HCT116 (cell line): ENCODE measurements around the gene UGT2B7. TPM values are rescaled to one million over a fixed set of nuclear protein-coding genes. Genes with fewer than 3 reads are reported as not detected.

Experiments
- ATAC-seq: fragments of 200-7000 bp; cut with Tn5 transposase; 2 replicates; pipeline ENCODE4 v1.9.1; 2020; ENCODE audit warnings: mild to moderate bottlenecking, moderate library complexity
- BruUV-seq: library from RNA; stranded (reverse); fragments of 400-500 nt; replicated peaks from 2 replicates; lab custom pipeline; 2021; lab: Mats Ljungman, UMichigan
- CTCF ChIA-PET: fragments of 300-600 bp; sonication (Branson Sonifier 250); formaldehyde crosslinking; loops from one replicate; lab custom pipeline; 2021; ENCODE audit warnings: antibody characterized with exemption; lab: Charles Lee
- POLR2A ChIA-PET: fragments of 300-600, 350-600 bp; sonication (Branson Sonifier 250); formaldehyde crosslinking; loops from one replicate; lab custom pipeline; 2021; ENCODE audit warnings: antibody characterized with exemption; lab: Charles Lee
- RAD21 ChIA-PET, 2 experiments: fragments of 300-600 bp; sonication (Branson Sonifier 250); formaldehyde crosslinking; loops; one replicate each; lab custom pipeline; 2023; ENCODE audit warnings: low total read pairs in 2 of 2; ENCODE audit not compliant: uncharacterized antibody in 2 of 2, unreplicated experiment in 2 of 2, low non-redundant PET in 1 of 2; lab: Charles Lee
- DNase-seq: peaks from one replicate; pipeline ENCODE4 v3.0.0-alpha.2; 2010; ENCODE audit warnings: low read depth, low spot score
- H2AFZ ChIP-seq: fragments of 200-600 bp; shearing (Covaris generic), sonication (generic); 2 replicates; pipeline ENCODE4 v1.6.1; 2017; ENCODE audit warnings: low read depth, mixed run types, mixed read lengths, antibody characterized with exemption, low read length; ENCODE audit not compliant: poor library complexity, severe bottlenecking
- H3K27ac ChIP-seq: 2 replicates; pipeline ENCODE4 v1.5.1; 2012; ENCODE audit warnings: low read depth, low read length
- H3K27me3 ChIP-seq: fragments of 200-600 bp; sonication (generic); 2 replicates; pipeline ENCODE4 v1.6.1; 2016; ENCODE audit warnings: mixed run types, low read length, mixed read lengths; ENCODE audit not compliant: insufficient read depth
- H3K36me3 ChIP-seq, 2 experiments: fragments of 200-500 bp in 1 of 2; fragments of 200-600 bp in 1 of 2; sonication (Bioruptor generic) in 1 of 2; sonication (generic) in 1 of 2; 2 replicates each; pipeline versions ENCODE4 v1.5.1 to v1.6.1; 2014 to 2016; ENCODE audit warnings: low read length in 2 of 2, inconsistent platforms in 1 of 2, mixed read lengths in 1 of 2, mixed run types in 1 of 2; ENCODE audit not compliant: insufficient read depth in 2 of 2, control insufficient read depth in 1 of 2
- H3K4me1 ChIP-seq, 2 experiments: fragments of 200-600 bp in 1 of 2; sonication (generic) in 1 of 2; 2 replicates each; pipeline versions ENCODE4 v1.5.1 to v1.6.1; 2012 to 2017; ENCODE audit warnings: low read length in 2 of 2, inconsistent platforms in 1 of 2, mild to moderate bottlenecking in 1 of 2, mixed read lengths in 1 of 2, mixed run types in 1 of 2, moderate library complexity in 1 of 2; ENCODE audit not compliant: insufficient read depth in 2 of 2, control insufficient read depth in 1 of 2
- H3K4me2 ChIP-seq: fragments of 200-600 bp; sonication (generic); 2 replicates; pipeline ENCODE4 v1.6.1; 2017; ENCODE audit warnings: mixed run types, low read length, mixed read lengths
- H3K4me3 ChIP-seq, 2 experiments: fragments of 200-600 bp in 1 of 2; sonication (generic) in 1 of 2; replicated peaks in 1 of 2; 2 replicates each; pipeline ENCODE4 v1.5.1; 2011 to 2016; ENCODE audit warnings: low read length in 2 of 2, control low read depth in 1 of 2, low read depth in 1 of 2, mild to moderate bottlenecking in 1 of 2, mixed read lengths in 1 of 2, mixed run types in 1 of 2
- H3K79me2 ChIP-seq: fragments of 200-600 bp; sonication (generic); 2 replicates; pipeline ENCODE4 v1.6.1; 2017; ENCODE audit warnings: mild to moderate bottlenecking, mixed run types, low read length, moderate library complexity, mixed read lengths; ENCODE audit not compliant: insufficient read depth
- H3K9ac ChIP-seq: fragments of 200-600 bp; sonication (generic); 2 replicates; pipeline ENCODE4 v1.6.1; 2016; ENCODE audit warnings: low read length, mixed read lengths
- H3K9me2 ChIP-seq: fragments of 200-600 bp; sonication (generic), shearing (Covaris generic); 2 replicates; pipeline ENCODE4 v1.6.1; 2017; ENCODE audit warnings: mixed run types, mild to moderate bottlenecking, moderate library complexity; ENCODE audit not compliant: insufficient read depth
- H3K9me3 ChIP-seq, 2 experiments: fragments of 200-500 bp in 1 of 2; fragments of 200-600 bp in 1 of 2; sonication (Bioruptor generic) in 1 of 2; sonication (generic) in 1 of 2; 2 replicates each; pipeline ENCODE4 v1.6.1; 2014 to 2017; ENCODE audit warnings: low read length in 2 of 2, mixed read lengths in 2 of 2, inconsistent platforms in 1 of 2, low read depth in 1 of 2, mild to moderate bottlenecking in 1 of 2, mixed run types in 1 of 2, moderate library complexity in 1 of 2; ENCODE audit not compliant: control insufficient read depth in 1 of 2, insufficient read depth in 1 of 2
- H4K20me1 ChIP-seq: fragments of 200-600 bp; sonication (generic), shearing (Covaris generic); 2 replicates; pipeline ENCODE4 v1.6.1; 2017; ENCODE audit warnings: mixed run types, mild to moderate bottlenecking, moderate library complexity; ENCODE audit not compliant: insufficient read depth
- EGR1 ChIP-seq: IDR thresholded peaks from 2 replicates; pipeline ENCODE4 v1.6.1; 2012; ENCODE audit warnings: low read depth
- ELF1 ChIP-seq: IDR thresholded peaks from 2 replicates; pipeline ENCODE4 v1.6.1; 2012; ENCODE audit warnings: low read depth, borderline replicate concordance
- EZH2 ChIP-seq: fragments of 200-600 bp; sonication (generic); IDR thresholded peaks from 2 replicates; pipeline ENCODE4 v1.6.1; 2017; ENCODE audit warnings: antibody characterized with exemption, mixed run types
- EZH2phosphoT487 ChIP-seq: fragments of 200-600 bp; IDR thresholded peaks from 2 replicates; pipeline ENCODE4 v1.6.1; 2018; ENCODE audit warnings: antibody characterized with exemption, borderline replicate concordance
- FOSL1 ChIP-seq: IDR thresholded peaks from 2 replicates; pipeline ENCODE4 v1.6.1; 2012; ENCODE audit warnings: low read depth
- POLR2A ChIP-seq: IDR thresholded peaks from 2 replicates; pipeline ENCODE4 v1.7.0; 2011; ENCODE audit warnings: borderline replicate concordance; ENCODE audit not compliant: insufficient read depth, insufficient read length; ENCODE audit errors: extremely low read depth
- POLR2AphosphoS5 ChIP-seq: IDR thresholded peaks from 2 replicates; pipeline ENCODE4 v1.6.1; 2011; ENCODE audit warnings: mild to moderate bottlenecking, low read depth, low read length, moderate library complexity
- SIN3A ChIP-seq: IDR thresholded peaks from 2 replicates; pipeline ENCODE4 v1.6.1; 2012; ENCODE audit warnings: low read depth
- SRF ChIP-seq: IDR thresholded peaks from 2 replicates; pipeline ENCODE4 v1.6.1; 2012; ENCODE audit warnings: low read depth
- TCF7L2 ChIP-seq: IDR thresholded peaks from 2 replicates; pipeline ENCODE4 v1.7.0; 2011; ENCODE audit warnings: borderline replicate concordance, inconsistent platforms; ENCODE audit not compliant: insufficient read depth, insufficient read length; ENCODE audit errors: extremely low read depth
- YY1 ChIP-seq: IDR thresholded peaks from 2 replicates; pipeline ENCODE4 v1.6.1; 2011; ENCODE audit warnings: low read length, low read depth, moderate library complexity, mild to moderate bottlenecking; ENCODE audit not compliant: insufficient replicate concordance; ENCODE audit errors: extremely low read depth
- ZBTB33 ChIP-seq: IDR thresholded peaks from 2 replicates; pipeline ENCODE4 v1.6.1; 2011; ENCODE audit warnings: mild to moderate bottlenecking, low read length, moderate library complexity; ENCODE audit not compliant: insufficient replicate concordance; ENCODE audit errors: extremely low read depth
- ZFX ChIP-seq: fragments of 450-650 bp; IDR thresholded peaks from 2 replicates; pipeline ENCODE4 v1.6.1; 2017
- ZNF274 ChIP-seq: fragments of 200-500 bp; sonication (Bioruptor generic); IDR thresholded peaks from 2 replicates; pipeline ENCODE4 v1.6.1; 2014; ENCODE audit warnings: mild to moderate bottlenecking, low read depth, low read length, inconsistent platforms
- intact Hi-C: fragments of 100-400 bp; cut with micrococcal nuclease; formaldehyde crosslinking; loops from 2 replicates; pipeline ENCODE4 v1.10.0; 2022
- total RNA-seq: library from RNA; stranded (reverse); gene quantifications from one replicate; pipeline ENCODE4 v1.2.1, GENCODE V29; 2021; ENCODE audit not compliant: unreplicated experiment
- TF ChIP-seq, protein P1 (sequence below): IDR thresholded peaks from 2 replicates; pipeline ENCODE4 v1.6.1; 2012
- TF ChIP-seq, protein P2 (sequence below): IDR thresholded peaks from 2 replicates; pipeline ENCODE4 v1.6.1; 2012

Gene UGT2B7
- total RNA-seq, 1 experiment from 2014 or later: not detected

- RAD21 ChIA-PET: no interaction called here
- Histone ChIP-seq H3K4me3 (no peak overlapping the region), H3K4me2 (no peak overlapping the region), H3K27me3 (no peaks in the 10 kb centered on the region), H3K79me2 (no peaks in the 10 kb centered on the region), H4K20me1 (no peaks in the 10 kb centered on the region; the same call in 1 of the 2 replicates), H2AFZ (no peak overlapping the region), H3K9me2 (no peaks in the 10 kb centered on the region), H3K9me3 (no peaks in the 10 kb centered on the region), H3K36me3 (no peaks in the 10 kb centered on the region), H3K9ac (no peak overlapping the region), H3K27ac (no peak overlapping the region), H3K4me1 (no peaks in the 10 kb centered on the region)
- ATAC-seq (no peak), DNase-seq (no peak)
- CTCF ChIA-PET: no interaction called here
- BruUV-seq: no TSS peak
- intact Hi-C loops: no loop called here
- POLR2A ChIA-PET: no interaction called here
- TF ChIP-seq POLR2AphosphoS5: no peak
- no peak for TF ChIP-seq ZNF274
- TF ChIP-seq ZFX: no peak
- TF ChIP-seq SRF: no peak
- TF ChIP-seq POLR2A: no peak
- TF ChIP-seq TCF7L2: no peak
- no peak for TF ChIP-seq FOSL1
- TF ChIP-seq EGR1: no peak
- TF ChIP-seq, protein P1, sequence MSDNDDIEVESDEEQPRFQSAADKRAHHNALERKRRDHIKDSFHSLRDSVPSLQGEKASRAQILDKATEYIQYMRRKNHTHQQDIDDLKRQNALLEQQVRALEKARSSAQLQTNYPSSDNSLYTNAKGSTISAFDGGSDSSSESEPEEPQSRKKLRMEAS: no peak
- TF ChIP-seq, protein P2, sequence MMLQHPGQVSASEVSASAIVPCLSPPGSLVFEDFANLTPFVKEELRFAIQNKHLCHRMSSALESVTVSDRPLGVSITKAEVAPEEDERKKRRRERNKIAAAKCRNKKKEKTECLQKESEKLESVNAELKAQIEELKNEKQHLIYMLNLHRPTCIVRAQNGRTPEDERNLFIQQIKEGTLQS: no peak
- no peak for TF ChIP-seq YY1
- no peak for TF ChIP-seq ELF1
- TF ChIP-seq EZH2: no peak
- TF ChIP-seq EZH2phosphoT487: no peak
- no peak for TF ChIP-seq ZBTB33
- no peak for TF ChIP-seq SIN3A
These were observed 37.7 kb downstream of the UGT2B7 start for GRCh38 chr4:69133993-69134392.
